ENCODE measurements around the gene RAB5B. TPM values are rescaled to one million over a fixed set of nuclear protein-coding genes. Genes with fewer than 3 reads are reported as not detected.

The RAB5B gene
- total and polyA plus RNA-seq, 3 donors from 2014 or later, result 139 to 198 (median 144) TPM

DNA sequence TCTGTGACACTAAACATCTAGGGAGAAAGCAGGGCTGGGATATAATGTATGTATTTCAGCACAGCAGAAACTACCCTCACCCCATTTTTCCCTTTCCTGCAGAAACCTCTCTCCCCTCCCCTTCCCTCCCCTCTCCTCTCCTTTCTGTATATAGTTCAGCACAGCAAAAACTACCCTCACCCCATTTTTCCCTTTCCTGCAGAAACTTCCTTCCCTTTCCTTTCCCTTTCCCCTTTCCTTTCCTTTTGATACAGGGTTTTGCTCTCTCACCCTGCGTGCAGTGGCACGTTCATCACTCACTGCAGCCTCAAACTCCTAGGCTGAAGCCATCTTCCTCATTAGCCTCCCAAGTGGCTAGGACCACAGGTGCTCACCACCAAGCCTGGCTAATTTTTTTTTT is 10.1 kb upstream of the RAB5B start:
- DNase-seq, result no peak
- Histone ChIP-seq H3K9me3 (no peaks in the 10 kb centered on the region), H3K36me3 (ENCODE audit: low read depth, missing control alignments) (no peaks in the 10 kb centered on the region), H3K4me3 (no peak overlapping the region), H3K27ac (no peak overlapping the region), H3K4me1 (peaks cover 21% of the 10 kb centered on the region), H3K27me3 (no peaks in the 10 kb centered on the region)
- 92 to 93% methylated on average over 2 of the region's 2 CpGs for WGBS, 2 donors
- TF ChIP-seq POLR2A (IDR thresholded peaks at IDR 0.05) (no peak), CTCF (IDR thresholded peaks at IDR 0.05) (no peak)
- intact Hi-C loops (cut with DNase I; ENCODE audit: low total_unique reads), result no loop called here

- Histone ChIP-seq H3K4me3 (no peak overlapping the region), H3K9me3 (no peaks in the 10 kb centered on the region), H3K36me3 (ENCODE audit: low read depth, missing control alignments) (no peaks in the 10 kb centered on the region), H3K4me1 (peaks cover 21% of the 10 kb centered on the region), H3K27ac (no peak overlapping the region), H3K27me3 (no peaks in the 10 kb centered on the region)
- DNase-seq, result no peak
- intact Hi-C loops (cut with DNase I; ENCODE audit: low total_unique reads), result no loop called here
- 52 to 59% methylated on average over 4 to 5 of the region's 5 CpGs for WGBS, 2 donors
- TF ChIP-seq POLR2A (IDR thresholded peaks at IDR 0.05), result no peak
- TF ChIP-seq CTCF (IDR thresholded peaks at IDR 0.05), result no peak
These were observed 8.6 kb upstream of the RAB5B start for GRCh38 chr12:55965240-55965639.

DNA sequence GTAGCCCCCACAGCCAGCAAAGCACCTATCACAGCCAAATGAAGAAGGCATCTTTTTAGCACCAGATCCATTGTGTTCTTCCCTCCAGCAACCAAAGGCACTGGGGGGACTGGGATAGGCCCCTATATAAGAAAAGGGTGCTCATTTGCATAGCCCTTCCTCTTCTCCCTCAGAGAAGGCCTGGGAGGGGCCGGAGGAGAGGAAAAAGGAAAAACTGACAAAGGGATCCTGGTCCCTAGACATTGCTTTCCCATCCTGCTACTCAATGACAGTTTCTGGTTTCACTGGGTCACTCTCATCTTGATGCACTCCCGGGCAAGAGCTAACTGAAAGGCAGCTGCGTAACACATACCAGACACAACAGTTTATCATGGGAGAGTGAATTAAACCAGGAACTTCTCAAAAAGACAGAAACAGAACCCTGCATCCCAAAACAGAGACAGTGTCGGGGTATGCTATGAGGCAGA is 7.9 kb upstream of the RAB5B start, which contains the start of gene PMEL:
TSS of gene PMEL (minus strand) at position 102 of the 467 bp plus-strand sequence. CDS start at position 71, 31 bp downstream.
- Histone ChIP-seq H3K4me3 (peak within 1 kb of the TSS; percentile 72 to 80), H3K4me1 (peaks cover 21% of the 10 kb centered on the region), H3K36me3 (ENCODE audit: low read depth, missing control alignments) (no peaks in the 10 kb centered on the region), H3K9me3 (no peaks in the 10 kb centered on the region), H3K27me3 (no peaks in the 10 kb centered on the region), H3K27ac (peak within 1 kb of the TSS; percentile 57 to 72)
- TF ChIP-seq CTCF (IDR thresholded peaks at IDR 0.05) (no peak), POLR2A (IDR thresholded peaks at IDR 0.05) (no peak)
- 7 to 11% methylated on average over 4 of the region's 4 CpGs for WGBS, 2 donors
- intact Hi-C loops (cut with DNase I; ENCODE audit: low total_unique reads), result no loop called here
- DNase-seq, result no peak

GRCh38 chr12:55966408-55967281 is 7.2 kb upstream of the RAB5B start, which contains the start of gene CDK2:
Gene CDK2 (plus strand): TSS chr12:55966830. CDS start chr12:55967009, 179 bp downstream.
- TF ChIP-seq CTCF (IDR thresholded peaks at IDR 0.05), result no peak
- TF ChIP-seq POLR2A (IDR thresholded peaks at IDR 0.05), result no peak
- H3K4me1 ChIP-seq, result peaks cover 21% of the 10 kb centered on the region
- peak within 1 kb of the TSS; percentile 72 to 80 for H3K4me3 ChIP-seq
- no peaks in the 10 kb centered on the region for H3K27me3 ChIP-seq
- intact Hi-C loops (cut with DNase I; ENCODE audit: low total_unique reads), result no loop called here
- no peaks in the 10 kb centered on the region for H3K9me3 ChIP-seq
- WGBS, 2 donors, result 0 to 1% methylated on average over 7 to 45 of the region's 45 CpGs
- peak; percentile 98 for DNase-seq
- H3K36me3 ChIP-seq (ENCODE audit: low read depth, missing control alignments), result no peaks in the 10 kb centered on the region
- H3K27ac ChIP-seq, result peak within 1 kb of the TSS; percentile 57 to 72

All from testis (tissue), 3 donors.